Smooth muscle cell (in vitro differentiated cells): Measurements from ENCODE around the gene ACAD11. TPM values are rescaled to one million over a fixed set of nuclear protein-coding genes. Genes with fewer than 3 reads are reported as not detected.

Experiments used
- DNase-seq: peaks from one replicate; lab custom pipeline; 2025; ENCODE audit not compliant: unreplicated experiment; lab: John Stamatoyannopoulos, UW
- H2AFZ ChIP-seq: fragments of 200-600 bp; sonication (generic); 2 replicates; pipeline ENCODE4 v1.6.0; 2016; ENCODE audit warnings: antibody characterized with exemption, low read depth, mild to moderate bottlenecking
- H3F3A ChIP-seq: fragments of 200-600 bp; sonication (generic); 2 replicates; pipeline ENCODE4 v1.6.0; 2017; ENCODE audit warnings: antibody characterized with exemption, low read depth
- H3K27ac ChIP-seq: fragments of 200-600 bp; sonication (generic); 2 replicates; pipeline ENCODE4 v1.5.1; 2016; ENCODE audit warnings: low read depth, mild to moderate bottlenecking
- H3K27me3 ChIP-seq: fragments of 200-600 bp; sonication (generic); 2 replicates; pipeline ENCODE4 v1.6.1; 2016; ENCODE audit warnings: low read depth, mild to moderate bottlenecking
- H3K36me3 ChIP-seq: fragments of 200-600 bp; sonication (generic); 2 replicates; pipeline ENCODE4 v1.5.1; 2016; ENCODE audit warnings: low read depth
- H3K4me1 ChIP-seq: fragments of 200-600 bp; sonication (generic); 2 replicates; pipeline ENCODE4 v1.5.1; 2016; ENCODE audit warnings: low read depth
- H3K4me2 ChIP-seq: fragments of 200-600 bp; sonication (generic); 2 replicates; pipeline ENCODE4 v1.6.0; 2016; ENCODE audit warnings: mild to moderate bottlenecking
- H3K4me3 ChIP-seq: fragments of 200-600 bp; sonication (generic); 2 replicates; pipeline ENCODE4 v1.5.1; 2016; ENCODE audit warnings: mild to moderate bottlenecking
- H3K79me2 ChIP-seq: fragments of 200-600 bp; sonication (generic); 2 replicates; pipeline ENCODE4 v1.6.0; 2016; ENCODE audit warnings: low read depth, mild to moderate bottlenecking
- H3K9ac ChIP-seq: fragments of 200-600 bp; sonication (generic); 2 replicates; pipeline ENCODE4 v1.6.0; 2016; ENCODE audit warnings: low read depth
- H3K9me3 ChIP-seq: fragments of 200-600 bp; sonication (generic); replicated peaks from 2 replicates; pipeline ENCODE4 v1.5.1; 2016; ENCODE audit warnings: low read depth
- H4K20me1 ChIP-seq: fragments of 200-600 bp; sonication (generic); 2 replicates; pipeline ENCODE4 v1.6.0; 2016; ENCODE audit warnings: low read depth
- CTCF ChIP-seq: fragments of 200-600 bp; sonication (generic); IDR thresholded peaks from 2 replicates; pipeline ENCODE4 v1.5.1; 2017; ENCODE audit warnings: borderline replicate concordance, mild to moderate bottlenecking, antibody characterized with exemption; ENCODE audit not compliant: insufficient read depth, poor library complexity, severe bottlenecking
- WGBS: methylation state at CpG from one replicate; pipeline ENCODE4 v1.1.7; 2016; ENCODE audit warnings: low lambda C conversion rate; 5-methylcytosine and 5-hydroxymethylcytosine counted together
- polyA plus RNA-seq: library from polyadenylated mRNA; unstranded; fragments of >200 nt; fragmentation: Nextera tagmentation; extraction: Ambion mirVana; gene quantifications from 2 replicates; pipeline ENCODE4 v1.2.1, GENCODE V29; 2016
- total RNA-seq: library from RNA; depleted of rRNA; stranded (reverse); fragments of >200 nt; gene quantifications from 2 replicates; pipeline ENCODE4 v1.2.3, GENCODE V29; 2014

Gene ACAD11
- total and polyA plus RNA-seq, 2 experiments from 2014 or later = 24.8 to 28.3 TPM

GRCh38 chr3:132675408-132675807, 15.8 kb upstream of the ACAD11 start:
- H3K9me3 ChIP-seq = no peaks in the 10 kb centered on the region
- H3K9ac ChIP-seq = no peak overlapping the region
- no peak overlapping the region for H2AFZ ChIP-seq
- no peaks in the 10 kb centered on the region for H3K79me2 ChIP-seq
- no peak overlapping the region for H3K4me2 ChIP-seq
- H3K4me1 ChIP-seq = no peaks in the 10 kb centered on the region
- peaks cover 8% of the 10 kb centered on the region for H4K20me1 ChIP-seq
- DNase-seq = no peak
- H3K27me3 ChIP-seq = no peaks in the 10 kb centered on the region
- H3F3A ChIP-seq = peaks cover 18% of the 10 kb centered on the region
- TF ChIP-seq CTCF = no peak
- H3K27ac ChIP-seq = no peak overlapping the region
- peaks cover 43% of the 10 kb centered on the region for H3K36me3 ChIP-seq
- no peak overlapping the region for H3K4me3 ChIP-seq

DNA sequence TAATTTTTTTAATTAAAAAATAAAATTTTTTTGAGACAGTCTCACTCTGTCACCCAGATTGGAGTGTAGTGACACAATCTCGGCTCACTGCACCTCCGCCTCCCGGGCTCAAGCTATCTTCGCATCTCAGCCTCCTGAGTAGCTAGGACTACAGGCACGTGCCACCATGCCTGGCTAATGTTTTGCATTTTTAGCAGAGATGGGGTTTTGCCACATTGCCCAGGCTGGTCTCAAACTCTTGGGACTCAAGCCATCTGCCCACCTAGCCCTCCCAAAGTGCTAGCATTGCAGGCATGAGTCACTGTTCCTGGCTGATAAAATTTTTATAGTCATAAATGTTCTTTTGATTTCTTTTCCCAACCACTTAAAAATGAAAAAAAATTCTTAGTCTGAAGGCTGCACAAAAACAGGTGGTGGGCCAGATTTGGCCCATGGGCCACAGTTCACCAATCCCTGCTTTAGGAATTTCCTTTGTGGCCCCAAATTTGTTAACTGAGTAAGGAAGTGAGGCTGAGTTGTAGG, 9.7 kb upstream of the ACAD11 start:
- Histone ChIP-seq H3K9ac (no peak overlapping the region), H3K4me1 (no peaks in the 10 kb centered on the region), H2AFZ (no peak overlapping the region), H3K9me3 (no peaks in the 10 kb centered on the region), H3F3A (peaks cover 5% of the 10 kb centered on the region), H3K36me3 (peaks cover 21% of the 10 kb centered on the region), H3K27me3 (no peaks in the 10 kb centered on the region), H3K4me2 (no peak overlapping the region), H3K79me2 (peaks cover 23% of the 10 kb centered on the region), H4K20me1 (peaks cover 40% of the 10 kb centered on the region), H3K27ac (no peak overlapping the region), H3K4me3 (no peak overlapping the region)
- WGBS = 90% methylated on average over 5 of the region's 5 CpGs
- TF ChIP-seq CTCF = no peak
- no peak for DNase-seq

DNA sequence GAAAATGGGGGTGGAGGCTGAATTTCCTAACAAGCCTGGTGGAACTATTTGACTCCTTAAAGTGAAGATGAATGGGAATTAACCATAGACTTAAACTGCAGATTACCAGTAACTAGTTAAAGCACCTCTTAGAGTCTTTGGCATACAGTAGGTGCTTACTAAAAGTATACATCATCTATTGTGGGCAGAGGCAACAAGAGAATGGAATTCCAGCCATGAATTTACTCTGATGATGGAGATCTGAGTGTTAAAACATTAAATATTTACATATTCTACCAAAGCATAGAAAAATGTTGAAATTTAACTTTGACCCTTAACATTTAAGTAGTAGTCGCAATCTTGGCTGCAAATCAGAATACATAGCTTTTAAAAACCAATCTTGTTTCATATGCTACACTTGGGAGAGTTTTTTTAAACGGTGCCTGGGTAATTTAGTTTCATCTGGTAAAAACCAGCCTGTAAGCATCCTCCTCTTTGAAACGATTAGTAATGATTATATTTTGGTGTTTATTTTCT, 5.7 kb upstream of the ACAD11 start:
- Histone ChIP-seq H3K27ac (no peak overlapping the region), H3K9me3 (no peaks in the 10 kb centered on the region), H3K36me3 (peaks cover 7% of the 10 kb centered on the region), H3K4me2 (no peak overlapping the region), H4K20me1 (peaks cover 57% of the 10 kb centered on the region), H3K9ac (no peak overlapping the region), H3K27me3 (no peaks in the 10 kb centered on the region), H3K4me3 (no peak overlapping the region), H3K4me1 (peaks cover 15% of the 10 kb centered on the region), H3F3A (no peaks in the 10 kb centered on the region), H3K79me2 (peaks cover 60% of the 10 kb centered on the region), H2AFZ (no peak overlapping the region)
- DNase-seq = no peak
- TF ChIP-seq CTCF = no peak
- 98% methylated on average over 3 of the region's 3 CpGs for WGBS

- Histone ChIP-seq H4K20me1 (peaks cover 45% of the 10 kb centered on the region), H3F3A (peaks cover 3% of the 10 kb centered on the region), H3K27ac (no peak overlapping the region), H3K4me2 (peak overlapping the region; percentile 95), H3K36me3 (no peaks in the 10 kb centered on the region), H3K79me2 (peaks cover 67% of the 10 kb centered on the region), H3K4me3 (peak overlapping the region; percentile 93), H3K27me3 (no peaks in the 10 kb centered on the region), H3K4me1 (peaks cover 23% of the 10 kb centered on the region), H3K9me3 (no peaks in the 10 kb centered on the region), H2AFZ (no peak overlapping the region), H3K9ac (peak overlapping the region; percentile 93)
- no peak for TF ChIP-seq CTCF
- DNase-seq = no peak
These were observed 2.6 kb upstream of the ACAD11 start for GRCh38 chr3:132662212-132662611.
